Type B pancreatic cell (in vitro differentiated cells): ENCODE results near the gene NLRP10. TPM values are rescaled to one million over a fixed set of nuclear protein-coding genes. Genes with fewer than 3 reads are reported as not detected.

ENCODE experiments used
- DNase-seq: peaks from one replicate; pipeline ENCODE4 v3.0.0; 2021; ENCODE audit warnings: mixed read lengths; ENCODE audit not compliant: unreplicated experiment; ENCODE audit errors: extremely low spot score
- H3K27ac Mint-ChIP-seq: 2 replicates; pipeline ENCODE4 v1.8.0; 2021; ENCODE audit warnings: mild to moderate bottlenecking, mixed read lengths
- H3K27me3 Mint-ChIP-seq: 2 replicates; pipeline ENCODE4 v1.8.0; 2021; ENCODE audit warnings: mixed read lengths
- H3K36me3 Mint-ChIP-seq: 2 replicates; pipeline ENCODE4 v1.8.0; 2021; ENCODE audit warnings: mixed read lengths
- H3K4me1 Mint-ChIP-seq: one replicate; pipeline ENCODE4 v1.8.0; 2021; ENCODE audit warnings: mixed read lengths; ENCODE audit not compliant: unreplicated experiment
- H3K4me3 Mint-ChIP-seq: 2 replicates; pipeline ENCODE4 v1.8.0; 2021; ENCODE audit warnings: mild to moderate bottlenecking, mixed read lengths
- H3K9me3 Mint-ChIP-seq: 2 replicates; pipeline ENCODE4 v1.8.0; 2021; ENCODE audit warnings: mixed read lengths
- CTCF ChIP-seq: fragments of 200-600 bp; sonication (generic); conservative IDR thresholded peaks from 2 replicates; pipeline ENCODE4 v1.5.0; 2021; ENCODE audit warnings: antibody characterized with exemption, mild to moderate bottlenecking
- total RNA-seq: library from RNA; stranded (reverse); gene quantifications from 2 replicates; pipeline ENCODE4 v1.2.1, GENCODE V29; 2021; ENCODE audit warnings: low replicate concordance

Gene NLRP10
- total RNA-seq, 1 donor from 2014 or later: not detected

- peaks cover 8% of the 10 kb centered on the region for H3K9me3 Mint-ChIP-seq
- no peak overlapping the region for H3K4me3 Mint-ChIP-seq
- no peak for TF ChIP-seq CTCF
- no peaks in the 10 kb centered on the region for H3K4me1 Mint-ChIP-seq
- H3K36me3 Mint-ChIP-seq: no peaks in the 10 kb centered on the region
- H3K27ac Mint-ChIP-seq: no peak overlapping the region
- no peak for DNase-seq
- H3K27me3 Mint-ChIP-seq: no peaks in the 10 kb centered on the region
These were observed 47.1 kb downstream of the NLRP10 start for GRCh38 chr11:7918141-7918540.

Other genes starting within 250 kb of the NLRP10 start
- 0.26 and 0.29 TPM in 2 replicates for gene OR5P2, start 168.5 kb downstream of the NLRP10 start, total RNA-seq
- gene OR5P3, start 134.6 kb downstream of the NLRP10 start, total RNA-seq: 0.48 TPM in 1 of 2 replicates, not detected in the other
- not detected in 2 replicates for gene OR10A6, start 34.2 kb downstream of the NLRP10 start, total RNA-seq
- not detected in 2 replicates for gene OR10A3, start 23.7 kb downstream of the NLRP10 start, total RNA-seq
- gene EIF3F, start 21.9 kb upstream of the NLRP10 start, total RNA-seq: 256 and 324 TPM in 2 replicates
- 11.5 and 28.8 TPM in 2 replicates for gene TUB, start 115.8 kb upstream of the NLRP10 start, total RNA-seq
- gene RIC3, start 203.6 kb upstream of the NLRP10 start, total RNA-seq: 7.0 and 12.0 TPM in 2 replicates